SK-N-SH (cell line): ENCODE measurements around the gene SLC24A3. TPM values are rescaled to one million over a fixed set of nuclear protein-coding genes. Genes with fewer than 3 reads are reported as not detected.

Experiments
- CTCF ChIA-PET: fragments of 300-600, 350-600 bp; formaldehyde crosslinking; extraction: SDS; loops from one replicate; lab custom pipeline; 2021; lab: Yijun Ruan, JAX
- POLR2A ChIA-PET: fragments of 350-600 bp; sonication (Branson Sonifier 250); formaldehyde crosslinking; extraction: SDS; loops from one replicate; lab custom pipeline; 2020; ENCODE audit warnings: antibody characterized with exemption, inconsistent platforms; lab: Yijun Ruan, JAX
- DNase-seq: peaks from one replicate; pipeline ENCODE4 v3.0.0; 2012
- H2AFZ ChIP-seq: fragments of 200-600 bp; sonication (generic); 2 replicates; pipeline ENCODE4 v1.8.1; 2016; ENCODE audit warnings: antibody characterized with exemption, mild to moderate bottlenecking, low read depth
- H3F3A ChIP-seq: fragments of 200-600 bp; sonication (generic); replicated peaks from 2 replicates; pipeline ENCODE3; 2016; ENCODE audit warnings: antibody characterized with exemption, mild to moderate bottlenecking; ENCODE audit not compliant: insufficient read depth
- H3K27ac ChIP-seq, 2 experiments: fragments of 200-500 bp in 1 of 2; fragments of 200-600 bp in 1 of 2; sonication (Bioruptor generic) in 1 of 2; sonication (generic), shearing (Covaris generic) in 1 of 2; 2 replicates each; pipeline versions ENCODE4 v1.5.1 to v1.6.1; 2014 to 2016; ENCODE audit warnings: low read depth in 2 of 2, inconsistent platforms in 1 of 2, low read length in 1 of 2, mild to moderate bottlenecking in 1 of 2, mixed read lengths in 1 of 2
- H3K27me3 ChIP-seq: fragments of 200-600 bp; sonication (generic), shearing (Covaris generic); 2 replicates; pipeline ENCODE4 v1.6.1; 2016; ENCODE audit warnings: mixed run types; ENCODE audit not compliant: insufficient read depth
- H3K36me3 ChIP-seq, 2 experiments: fragments of 200-500 bp in 1 of 2; fragments of 200-600 bp in 1 of 2; sonication (Bioruptor generic) in 1 of 2; sonication (generic) in 1 of 2; replicated peaks in 1 of 2; 2 replicates each; pipeline versions ENCODE3 to v1.5.1; 2014 to 2016; ENCODE audit warnings: low read length in 1 of 2, mild to moderate bottlenecking in 1 of 2; ENCODE audit not compliant: insufficient read depth in 2 of 2, control insufficient read depth in 1 of 2
- H3K4me1 ChIP-seq, 2 experiments: fragments of 200-500 bp in 1 of 2; fragments of 200-600 bp in 1 of 2; sonication (Bioruptor generic) in 1 of 2; sonication (generic), shearing (Covaris generic) in 1 of 2; 2 replicates each; pipeline versions ENCODE4 v1.5.1 to v1.6.1; 2014 to 2016; ENCODE audit warnings: low read depth in 1 of 2, low read length in 1 of 2, mixed run types in 1 of 2; ENCODE audit not compliant: insufficient read depth in 2 of 2, control insufficient read depth in 1 of 2
- H3K4me2 ChIP-seq: fragments of 200-600 bp; sonication (generic), shearing (Covaris generic); 2 replicates; pipeline ENCODE4 v1.6.1; 2017; ENCODE audit warnings: mixed run types
- H3K4me3 ChIP-seq, 2 experiments: fragments of 200-500 bp in 1 of 2; fragments of 200-600 bp in 1 of 2; sonication (Bioruptor generic) in 1 of 2; sonication (generic), shearing (Covaris generic) in 1 of 2; 2 replicates each; pipeline versions ENCODE4 v1.5.1 to v1.8.1; 2014 to 2016; ENCODE audit warnings: low read depth in 2 of 2, inconsistent platforms in 1 of 2, low read length in 1 of 2, mild to moderate bottlenecking in 1 of 2, mixed read lengths in 1 of 2, moderate library complexity in 1 of 2
- H3K79me2 ChIP-seq: fragments of 200-600 bp; sonication (generic); 2 replicates; pipeline ENCODE4 v1.8.1; 2017; ENCODE audit warnings: mild to moderate bottlenecking; ENCODE audit not compliant: insufficient read depth
- H3K9ac ChIP-seq: fragments of 200-600 bp; sonication (generic); 2 replicates; pipeline ENCODE4 v1.6.1; 2017; ENCODE audit warnings: mixed run types
- H3K9me2 ChIP-seq: fragments of 200-600 bp; sonication (generic); 2 replicates; pipeline ENCODE4 v1.6.1; 2017; ENCODE audit warnings: mixed run types
- H3K9me3 ChIP-seq: fragments of 200-600 bp; sonication (generic); 2 replicates; pipeline ENCODE4 v1.6.1; 2017; ENCODE audit warnings: mixed run types, mild to moderate bottlenecking, moderate library complexity
- H4K20me1 ChIP-seq: fragments of 200-600 bp; sonication (generic); 2 replicates; pipeline ENCODE4 v1.6.1; 2017; ENCODE audit warnings: mild to moderate bottlenecking, mixed run types; ENCODE audit not compliant: insufficient read depth
- CTCF ChIP-seq: fragments of 200-600 bp; sonication (generic); IDR thresholded peaks from 2 replicates; pipeline ENCODE4 v1.6.1; 2017; ENCODE audit warnings: antibody characterized with exemption, mild to moderate bottlenecking, moderate library complexity
- ELF1 ChIP-seq: IDR thresholded peaks from 2 replicates; pipeline ENCODE4 v1.4.0; 2012
- FOSL2 ChIP-seq: IDR thresholded peaks from 2 replicates; pipeline ENCODE4 v1.4.0; 2012; ENCODE audit warnings: low read depth, mild to moderate bottlenecking, moderate library complexity, borderline replicate concordance
- FOXJ3 ChIP-seq: sonication (generic); formaldehyde crosslinking; IDR thresholded peaks from 2 replicates; pipeline ENCODE4 v1.5.1; 2020; ENCODE audit warnings: mild to moderate bottlenecking, missing genetic modification reagents
- JUND ChIP-seq: IDR thresholded peaks from 2 replicates; pipeline ENCODE4 v1.4.0; 2012
- MEF2A ChIP-seq: IDR thresholded peaks from 2 replicates; pipeline ENCODE4 v1.4.0; 2012; ENCODE audit warnings: low read depth, borderline replicate concordance
- NFIC ChIP-seq: IDR thresholded peaks from 2 replicates; pipeline ENCODE4 v1.4.0; 2012; ENCODE audit warnings: borderline replicate concordance
- POLR2AphosphoS5 ChIP-seq: IDR thresholded peaks from 2 replicates; pipeline ENCODE4 v1.6.1; 2012; ENCODE audit warnings: low read depth, low read length
- RCOR1 ChIP-seq: fragments of 150-350 bp; IDR thresholded peaks from 2 replicates; pipeline ENCODE4 v1.6.1; 2017; ENCODE audit warnings: antibody characterized with exemption, low read length
- RFX5 ChIP-seq: IDR thresholded peaks from 2 replicates; pipeline ENCODE4 v1.6.1; 2012; ENCODE audit warnings: mild to moderate bottlenecking, improper control_type of control experiment, low read length
- RXRA ChIP-seq: IDR thresholded peaks from 2 replicates; pipeline ENCODE4 v1.4.0; 2012; ENCODE audit warnings: low read depth, mild to moderate bottlenecking, borderline replicate concordance
- SIN3A ChIP-seq: IDR thresholded peaks from 2 replicates; pipeline ENCODE4 v1.6.1; 2012; ENCODE audit warnings: low read depth, mild to moderate bottlenecking, low read length, moderate library complexity, borderline replicate concordance
- TCF12 ChIP-seq: IDR thresholded peaks from 2 replicates; pipeline ENCODE4 v1.4.0; 2012
- TEAD4 ChIP-seq: IDR thresholded peaks from 2 replicates; pipeline ENCODE4 v1.4.0; 2012; ENCODE audit warnings: mild to moderate bottlenecking, borderline replicate concordance; ENCODE audit not compliant: insufficient read depth
- USF2 ChIP-seq: fragments of 150-350 bp; IDR thresholded peaks from 2 replicates; pipeline ENCODE4 v1.6.1; 2017; ENCODE audit warnings: antibody characterized with exemption, low read length, low read depth, borderline replicate concordance
- ZBTB33 ChIP-seq: IDR thresholded peaks from 2 replicates; pipeline ENCODE4 v1.4.0; 2012; ENCODE audit warnings: low read depth, borderline replicate concordance
- WGBS: methylation state at CpG from one replicate; pipeline ENCODE4 v1.1.6; 2017; ENCODE audit warnings: low lambda C conversion rate; 5-methylcytosine and 5-hydroxymethylcytosine counted together
- polyA plus RNA-seq, 3 experiments: library from polyadenylated mRNA; depleted of rRNA; stranded (reverse); fragments of >200 nt; gene quantifications; 2 replicates each; pipeline ENCODE4 v1.2.3, GENCODE V29; 2012

The SLC24A3 gene
- polyA plus RNA-seq, 1 of the 3 experiments (the other 2 are of a cell fraction), result not detected

GRCh38 chr20:19236371-19237055 lies 24.1 kb downstream of the SLC24A3 start:
- Histone ChIP-seq H3K4me2 (no peak overlapping the region), H3K36me3 (no peaks in the 10 kb centered on the region), H2AFZ (no peak overlapping the region), H3F3A (no peaks in the 10 kb centered on the region), H3K9ac (no peak overlapping the region), H3K27me3 (peaks cover 2% of the 10 kb centered on the region; the same call in 1 of the 2 replicates), H3K9me3 (no peaks in the 10 kb centered on the region), H3K79me2 (no peaks in the 10 kb centered on the region), H3K9me2 (no peaks in the 10 kb centered on the region), H3K27ac (no peak overlapping the region), H3K4me3 (no peak overlapping the region), H4K20me1 (no peaks in the 10 kb centered on the region), H3K4me1 (no peaks in the 10 kb centered on the region; a peak in 1 of 4 replicates)
- WGBS, result 13% methylated on average over 7 of the region's 7 CpGs
- no peak for DNase-seq
- CTCF ChIA-PET, result interaction anchor here (0.6 to 2.0 kb wide), 2 partner anchors 31 to 108 kb away, joined by 3 to 5 read pairs; no protein-coding TSS in a partner anchor
- POLR2A ChIA-PET, result no interaction called here
- no peak for TF ChIP-seq RCOR1
- TF ChIP-seq NFIC, result no peak
- no peak for TF ChIP-seq RFX5
- no peak for TF ChIP-seq SIN3A

GRCh38 chr20:19241440-19241839 lies 29.0 kb downstream of the SLC24A3 start:
- 10% methylated on average over 11 of the region's 13 CpGs for whole genome bisulfite sequencing
- H3K36me3 ChIP-seq, result no peaks in the 10 kb centered on the region
- no peaks in the 10 kb centered on the region; a peak in 1 of 4 replicates for H3K4me1 ChIP-seq
- H3K27me3 ChIP-seq, result peaks cover 13% of the 10 kb centered on the region; the same call in 1 of the 2 replicates
- no peak overlapping the region for H3K4me3 ChIP-seq
- H4K20me1 ChIP-seq, result no peaks in the 10 kb centered on the region
- H3K79me2 ChIP-seq, result no peaks in the 10 kb centered on the region
- no peak overlapping the region for H3K27ac ChIP-seq
- H3K9me3 ChIP-seq, result no peaks in the 10 kb centered on the region
- no peak for DNase-seq
- H2AFZ ChIP-seq, result no peak overlapping the region
- no peaks in the 10 kb centered on the region for H3F3A ChIP-seq
- no peak overlapping the region for H3K4me2 ChIP-seq
- CTCF ChIA-PET, result no interaction called here
- no peaks in the 10 kb centered on the region for H3K9me2 ChIP-seq
- H3K9ac ChIP-seq, result no peak overlapping the region
- POLR2A ChIA-PET, result no interaction called here
- TF ChIP-seq TCF12 (no peak), POLR2AphosphoS5 (no peak), ZBTB33 (no peak), JUND (no peak), SIN3A (no peak), CTCF (no peak), MEF2A (no peak), USF2 (no peak), ELF1 (no peak), RXRA (no peak), FOSL2 (no peak), TEAD4 (no peak), FOXJ3 (no peak)
